GM21576 (cell line): Measurements from ENCODE around the gene ZRANB3.
"Not testable (repeated sequence)": the region's sequence is repeated elsewhere in the genome, so short reads cannot be mapped to it uniquely, and the experiment has no call there.

Source experiments
- ATAC-seq: cut with Tn5 transposase; IDR thresholded peaks from one replicate; pipeline ENCODE4 v1.9.1; 2021; ENCODE audit warnings: mild to moderate bottlenecking, moderate library complexity; ENCODE audit not compliant: unreplicated experiment

The ZRANB3 gene

DNA sequence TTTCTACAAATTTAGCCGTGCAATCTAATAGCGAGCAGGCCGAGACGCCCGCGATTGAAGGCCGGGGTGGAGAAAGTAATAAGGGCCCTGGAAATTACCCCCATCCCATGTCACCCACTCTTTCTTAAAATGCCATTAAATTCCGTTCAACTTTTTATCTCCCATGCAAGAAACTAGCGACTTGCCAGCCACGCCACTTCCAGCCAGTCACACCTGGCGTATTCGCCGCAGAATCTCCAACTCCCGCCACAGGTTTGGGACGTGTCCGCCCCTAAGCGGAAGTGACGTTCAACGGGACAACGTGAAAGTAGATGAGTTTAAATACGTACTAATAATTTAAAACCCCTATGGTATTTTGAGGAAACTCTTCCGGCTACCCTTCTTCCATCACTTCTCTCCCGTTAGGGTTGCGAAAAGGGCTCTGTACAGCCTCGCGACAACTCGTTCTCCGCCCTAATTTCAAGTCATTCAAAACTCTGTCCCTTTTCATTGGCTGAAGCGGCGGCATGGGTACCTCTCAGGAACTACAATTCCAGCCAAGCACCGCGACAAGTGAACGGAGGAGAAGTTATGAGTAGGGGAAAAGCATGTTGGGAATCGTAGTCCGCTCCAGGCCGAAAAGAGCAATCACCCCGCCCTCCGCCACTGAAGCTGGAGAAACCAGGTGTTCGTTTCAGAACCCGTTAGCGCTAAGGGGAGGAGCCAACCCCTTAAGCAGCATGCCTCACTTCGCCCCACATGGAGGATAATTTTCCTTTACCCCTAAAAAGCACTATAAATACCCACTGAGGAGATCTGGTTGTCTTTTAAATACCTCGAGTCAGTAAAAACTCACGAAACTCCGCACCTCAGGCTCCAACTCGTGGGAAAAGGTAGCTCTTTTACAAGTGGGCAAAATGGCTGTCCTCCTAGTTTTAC is at the start of gene ZRANB3:
ZRANB3 (minus strand) TSS at position 906 of the 918 bp plus-strand sequence.
- peak; percentile 68 for ATAC-seq

DNA sequence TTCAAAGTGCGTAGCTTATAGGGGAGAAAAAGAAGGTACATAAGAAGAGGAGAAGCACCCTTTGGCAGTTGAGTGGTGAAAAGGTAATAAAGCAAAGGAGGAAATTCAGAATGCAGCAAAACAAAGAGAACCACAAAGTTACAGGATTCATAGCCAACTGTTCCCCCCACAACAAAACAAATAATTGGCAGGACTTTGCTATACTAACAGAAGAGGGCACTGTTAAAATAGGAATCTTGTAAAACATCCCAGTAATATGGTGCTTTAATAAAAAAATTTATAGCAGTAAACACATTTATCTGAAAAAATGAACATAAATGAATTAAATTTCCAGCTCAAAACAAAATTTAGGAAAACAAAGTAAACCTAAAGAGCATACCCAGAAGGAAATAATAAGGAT is 42.6 kb upstream of the ZRANB3 start:
- no peak for ATAC-seq

DNA sequence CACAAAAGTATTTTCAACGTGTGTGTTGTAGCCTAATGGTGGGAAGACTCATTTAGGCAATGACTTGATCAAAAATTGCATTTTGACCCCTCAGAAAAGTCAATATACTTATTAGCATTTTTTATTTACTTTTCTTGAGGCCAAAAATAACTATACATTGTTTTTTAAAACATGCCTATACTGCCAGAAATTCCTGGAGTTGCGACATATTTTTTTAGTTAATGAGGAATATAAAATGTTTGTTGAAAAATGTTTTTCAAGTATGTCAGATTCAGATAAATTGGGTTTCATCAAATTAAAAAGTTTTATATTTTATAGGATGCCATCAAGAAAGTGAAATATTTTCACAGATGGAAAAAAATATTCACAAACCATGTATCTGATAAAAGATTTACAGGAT is 39.9 kb upstream of the ZRANB3 start:
- no peak for ATAC-seq

DNA sequence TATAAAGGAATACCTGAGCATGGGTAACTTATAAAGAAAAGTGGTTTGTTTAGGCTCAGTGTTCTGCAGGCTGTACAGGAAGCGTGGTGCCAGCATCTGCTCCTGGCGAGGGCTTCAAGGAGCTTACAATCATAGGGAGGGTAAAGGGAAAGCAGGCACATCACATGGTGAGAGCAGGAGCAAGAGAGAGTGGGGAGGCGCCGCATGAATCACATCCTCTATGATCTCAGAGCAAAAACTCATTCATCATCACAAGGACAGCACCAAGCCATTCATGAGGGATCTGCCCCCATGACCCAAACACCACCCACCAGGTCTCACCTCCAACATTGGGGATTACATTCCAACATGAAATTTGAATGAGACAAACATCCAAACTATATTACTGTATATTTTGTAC is 32.8 kb upstream of the ZRANB3 start:
- ATAC-seq: no peak

DNA sequence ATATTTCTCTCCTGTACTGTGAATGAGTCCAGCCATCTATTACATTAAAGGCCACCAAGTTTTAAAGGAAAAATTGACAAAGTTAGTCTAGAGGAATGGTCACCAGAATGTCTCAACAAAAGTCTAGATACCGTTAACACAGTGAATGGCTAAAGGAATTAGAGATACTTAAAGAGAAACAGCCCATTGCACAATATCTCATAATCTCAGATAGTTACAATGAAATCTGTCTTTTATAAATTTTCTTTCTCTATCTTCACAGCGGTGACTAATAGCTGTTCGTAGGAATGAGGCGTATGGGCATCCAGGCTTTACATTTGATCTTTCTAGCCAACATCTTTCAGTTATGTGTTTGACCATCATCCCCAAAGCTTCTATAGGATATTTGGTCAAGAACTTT is 30.9 kb upstream of the ZRANB3 start:
- ATAC-seq: no peak

DNA sequence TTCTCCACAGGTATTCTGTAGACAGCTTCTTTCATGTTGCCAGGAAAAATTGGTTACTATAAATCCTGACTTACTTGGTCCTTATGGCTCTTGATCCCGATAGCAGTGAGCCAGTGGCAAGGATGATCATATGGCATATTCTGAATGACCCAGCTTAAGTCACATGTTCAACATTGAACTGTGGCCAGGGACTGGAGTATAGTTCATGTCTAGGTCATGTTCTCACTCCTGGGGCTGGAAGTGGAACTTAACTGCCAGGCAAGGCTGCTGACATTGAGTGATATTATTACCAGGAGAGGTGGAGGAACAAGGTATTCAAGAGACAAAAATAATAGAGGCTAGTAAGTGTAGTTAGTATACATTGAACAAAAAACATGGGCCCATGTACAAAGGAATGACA is 26.5 kb upstream of the ZRANB3 start:
- no peak for ATAC-seq

DNA sequence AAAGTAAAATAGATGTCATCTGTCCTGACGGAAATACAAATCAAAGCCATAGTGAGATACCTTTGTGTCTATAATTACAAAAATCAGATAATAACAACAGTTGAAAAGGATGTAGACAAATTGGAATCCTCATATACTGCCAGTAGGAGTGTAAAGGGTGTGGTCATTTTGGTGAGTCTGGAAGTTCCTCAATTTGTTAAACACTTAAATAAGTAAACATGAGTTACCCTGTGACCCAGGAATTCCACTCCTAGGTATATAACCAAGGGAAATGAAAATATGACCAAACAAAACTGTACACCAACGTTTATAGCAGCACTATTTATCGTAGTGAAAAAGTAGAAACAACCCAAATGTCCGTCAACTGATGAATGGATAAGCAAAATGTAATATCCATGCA is 24.3 kb upstream of the ZRANB3 start:
- ATAC-seq: no peak

DNA sequence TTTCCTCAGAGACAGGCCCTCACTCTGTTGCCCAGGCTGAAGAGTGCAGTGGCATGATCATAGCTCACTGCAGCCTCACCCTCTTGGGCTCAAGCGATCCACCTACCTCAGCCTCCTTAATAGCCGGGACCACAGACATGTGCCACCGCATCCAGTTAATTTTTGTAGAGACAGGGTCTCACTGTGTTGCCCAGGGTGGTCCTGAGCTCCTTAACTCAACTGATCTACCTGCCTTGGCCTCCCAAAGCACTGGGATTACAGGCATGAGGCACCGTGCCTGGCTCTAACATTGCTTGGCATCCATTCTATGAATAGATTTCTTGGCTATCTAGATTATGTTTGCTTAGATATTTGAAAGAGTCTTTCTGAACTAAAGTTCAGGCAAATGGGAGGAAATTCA is 21.9 kb upstream of the ZRANB3 start:
- no peak for ATAC-seq

DNA sequence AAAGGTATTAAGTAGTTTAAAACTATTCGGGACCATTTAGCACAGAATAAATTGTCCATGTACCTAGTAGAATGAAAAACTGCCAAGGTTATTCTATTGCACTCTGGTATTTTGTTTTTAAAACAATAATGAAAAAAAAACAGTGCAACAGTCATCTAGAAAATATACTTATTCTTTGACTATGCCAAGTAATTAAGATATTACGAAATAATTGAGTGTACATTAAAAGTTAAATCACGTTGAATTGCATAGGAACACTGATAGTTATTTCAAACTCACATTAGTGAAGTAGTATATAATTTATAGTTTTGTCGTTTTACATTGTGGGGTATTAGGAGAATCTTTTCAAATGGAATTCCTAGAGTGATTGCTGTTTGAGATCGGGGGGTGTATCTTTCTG is 20.3 kb upstream of the ZRANB3 start:
- ATAC-seq: no peak

DNA sequence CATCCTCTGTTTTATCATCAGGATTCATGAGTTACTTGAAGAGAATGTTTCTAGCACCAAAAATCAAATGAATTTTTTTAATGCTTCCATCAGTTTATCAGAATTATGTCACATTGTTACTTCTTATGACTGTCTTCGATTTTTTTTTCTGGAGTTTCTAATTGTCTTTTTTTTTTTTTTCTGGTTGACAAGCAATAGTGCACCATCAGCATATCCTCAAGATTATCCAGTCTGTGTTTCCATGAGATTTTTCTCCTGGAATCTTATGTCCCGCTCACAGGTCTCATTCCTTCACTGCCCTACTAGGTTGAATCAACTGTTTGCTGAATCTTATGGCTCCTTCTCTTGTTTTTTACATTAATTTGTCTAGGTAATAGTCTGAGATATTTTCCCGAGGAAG is 16.3 kb upstream of the ZRANB3 start:
- no peak for ATAC-seq

DNA sequence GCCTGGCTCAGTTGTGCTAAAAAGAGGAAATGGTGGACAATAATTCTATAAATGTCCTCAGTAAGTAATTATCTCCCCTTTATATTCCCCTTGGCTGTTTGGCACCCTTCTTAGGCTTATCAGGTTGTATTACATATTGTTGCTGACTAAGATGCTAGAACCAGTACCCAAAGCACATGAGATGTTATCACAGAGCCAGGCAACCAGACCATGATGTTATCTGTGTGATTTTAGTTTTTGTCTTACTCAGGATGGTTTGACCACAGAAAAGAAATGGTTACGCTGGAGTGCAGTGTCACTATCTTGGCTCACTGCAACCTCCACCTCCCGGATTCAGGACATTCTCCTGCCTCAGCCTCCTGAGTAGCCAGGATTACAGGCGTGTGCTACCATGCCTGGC is 15.4 kb upstream of the ZRANB3 start:
- ATAC-seq: no peak

DNA sequence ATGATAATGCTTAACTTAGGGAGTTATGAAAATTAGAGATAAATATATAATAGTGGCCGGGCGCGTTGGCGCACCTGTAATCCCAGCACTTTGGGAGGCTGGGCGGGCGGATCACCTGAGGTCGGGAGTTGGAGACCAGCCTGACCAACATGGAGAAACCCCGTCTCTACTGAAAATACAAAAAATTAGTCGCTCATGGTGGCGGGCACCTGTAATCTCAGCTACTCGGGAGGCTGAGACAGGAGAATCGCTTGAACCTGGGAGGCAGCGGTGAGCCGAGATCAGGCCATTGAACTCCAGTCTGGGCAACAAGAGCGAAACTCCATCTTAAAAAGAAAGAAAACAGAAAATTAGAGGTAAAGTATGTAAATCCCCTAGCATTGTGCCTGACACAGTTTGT is 2.5 kb upstream of the ZRANB3 start:
- ATAC-seq: not testable (repeated sequence)

DNA sequence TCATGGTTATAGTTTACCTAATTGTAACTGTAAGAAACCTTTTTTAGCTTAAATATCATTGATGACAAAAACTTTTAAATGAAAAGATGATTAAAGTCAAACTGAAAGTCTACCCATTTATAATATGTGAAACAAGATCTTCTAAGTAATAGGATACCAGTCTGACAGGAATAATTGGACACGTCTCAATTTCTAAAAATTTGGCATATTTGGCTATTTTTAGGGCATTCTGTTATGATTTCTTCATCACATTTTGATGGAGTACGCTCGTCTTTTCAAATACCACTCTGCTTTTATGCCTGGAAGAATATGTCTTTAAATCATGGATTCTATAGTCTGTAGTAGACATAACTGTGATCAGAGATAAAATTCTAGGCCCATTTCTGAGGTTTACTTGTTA is 1.6 kb upstream of the ZRANB3 start:
- no peak for ATAC-seq

DNA sequence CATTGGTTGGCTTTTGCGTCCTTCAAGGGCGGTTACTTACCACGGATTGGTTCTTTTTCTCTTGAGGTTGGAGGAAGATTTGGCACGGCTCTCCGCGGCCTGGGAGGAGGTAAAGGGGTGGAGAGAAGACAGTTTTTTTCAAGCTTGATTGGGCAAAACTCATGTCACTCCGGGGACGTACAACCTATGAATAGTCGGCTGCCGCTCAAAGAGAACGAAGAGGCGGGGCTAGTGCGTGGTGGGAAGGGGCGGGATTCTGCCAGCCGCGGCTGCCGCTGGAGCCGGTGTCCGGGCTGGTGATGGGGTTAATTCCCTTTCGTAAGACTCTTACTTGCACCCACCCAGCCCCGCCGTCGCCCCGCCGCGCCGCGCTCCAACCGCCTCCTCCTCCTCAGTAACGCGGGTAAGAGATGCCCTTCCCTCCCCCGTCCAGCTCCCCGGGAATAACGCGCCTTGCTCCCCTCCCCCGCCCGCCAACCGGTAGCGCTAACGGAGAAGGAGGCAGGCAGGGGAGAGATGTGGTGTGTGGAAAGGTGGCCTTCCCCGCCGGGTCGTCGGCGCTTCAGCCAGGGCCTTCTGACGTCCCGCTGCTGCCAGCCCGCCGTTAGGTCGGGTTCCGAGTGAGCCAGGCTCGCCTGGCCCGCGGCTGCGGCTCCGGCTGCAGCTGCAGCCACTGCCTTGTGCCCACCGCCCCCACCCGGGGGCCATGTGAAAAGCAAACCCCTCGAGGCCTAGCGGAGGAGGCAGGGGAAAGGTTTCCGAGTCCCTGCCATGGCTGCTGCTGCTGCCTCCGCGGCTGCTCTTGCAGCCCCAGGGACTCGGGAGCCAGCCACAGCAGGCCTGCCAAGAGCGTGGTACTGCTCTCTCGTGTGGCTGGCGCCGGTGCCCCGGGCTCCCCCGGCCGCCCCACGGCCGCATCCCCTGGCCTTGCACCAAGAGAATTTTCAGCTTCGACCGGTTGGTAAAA is 496 bp upstream of the ZRANB3 start, which contains the start of gene R3HDM1:
R3HDM1 (plus strand) TSS at position 254 of the 967 bp plus-strand sequence. CDS start 73,362 bp downstream, outside the sequence.
- peak; percentile 78 for ATAC-seq

DNA sequence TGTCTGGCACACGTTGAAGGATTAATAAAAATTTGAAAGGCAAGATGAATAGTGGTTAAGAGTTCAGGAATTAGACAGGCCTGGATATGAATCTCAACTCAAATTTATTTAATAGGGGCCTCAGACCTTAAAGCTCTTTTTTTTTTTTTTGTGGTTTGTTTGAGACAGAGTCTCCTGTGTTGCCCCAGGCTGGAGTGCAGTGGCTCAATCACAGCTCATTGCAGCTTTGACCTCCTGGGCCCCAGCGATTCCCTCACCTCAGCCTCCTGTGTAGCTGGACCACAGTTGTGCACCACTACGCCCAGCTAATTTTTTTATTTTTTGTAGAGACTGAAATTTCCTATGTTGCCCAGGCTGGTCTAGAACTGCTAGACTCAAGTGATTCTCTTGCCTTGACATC is 3.0 kb downstream of the ZRANB3 start:
- ATAC-seq: no peak

DNA sequence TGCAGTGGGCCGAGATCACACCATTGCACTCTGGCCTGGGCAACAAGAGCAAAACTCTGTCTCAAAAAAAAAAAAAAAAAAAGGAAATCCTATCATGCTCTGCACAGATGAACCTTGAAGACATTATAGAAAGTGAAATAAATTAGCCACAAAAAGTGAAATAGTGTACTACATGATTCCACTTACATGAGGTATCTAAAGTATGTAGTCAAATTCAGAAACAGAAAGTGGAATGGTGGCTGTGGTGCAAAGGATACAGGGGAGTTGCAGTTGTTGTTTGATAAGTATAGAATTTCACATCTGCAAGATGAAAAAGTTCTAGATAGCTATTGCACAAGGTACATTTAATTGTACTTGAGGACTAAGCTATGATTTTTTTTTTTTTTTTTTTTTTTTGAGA is 5.2 kb downstream of the ZRANB3 start:
- no peak for ATAC-seq

DNA sequence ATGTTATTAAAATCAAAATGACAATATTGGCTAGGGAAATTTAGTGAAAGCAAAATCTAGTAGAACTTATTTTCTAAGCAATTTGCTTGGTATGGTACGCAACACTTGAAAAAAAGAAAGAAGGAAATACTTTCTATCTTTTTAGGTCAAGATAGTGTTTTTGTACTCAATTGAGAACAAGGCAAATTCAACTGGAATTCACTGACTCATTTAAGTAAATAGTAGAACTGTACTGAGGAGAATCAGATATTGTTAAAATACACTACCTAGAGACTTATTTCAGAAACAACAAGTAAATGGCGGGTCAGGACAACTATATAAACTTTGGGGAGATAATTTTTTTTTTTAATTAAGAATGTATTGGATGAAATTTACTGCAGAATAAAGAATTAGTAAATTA is 18.9 kb downstream of the ZRANB3 start:
- ATAC-seq: no peak

DNA sequence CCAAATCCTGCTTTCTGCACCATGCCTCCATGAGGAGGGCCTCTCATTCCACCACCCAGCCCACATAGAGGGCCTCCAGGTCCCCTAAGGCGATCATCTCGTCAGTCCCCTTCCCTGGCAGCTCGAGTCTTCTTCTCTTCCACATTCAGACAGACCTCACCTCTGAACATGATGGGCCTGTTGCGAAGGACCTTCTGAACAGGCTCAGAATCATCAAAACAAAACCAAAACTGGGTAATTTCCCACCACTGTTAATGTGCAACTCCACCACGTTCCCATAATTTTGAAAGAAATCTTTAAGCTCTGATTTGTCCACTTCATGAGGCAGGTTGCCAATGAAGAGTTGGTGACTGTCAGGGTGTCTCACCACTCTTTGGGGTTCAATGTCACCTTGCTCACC is 20.4 kb downstream of the ZRANB3 start:
- ATAC-seq: no peak

DNA sequence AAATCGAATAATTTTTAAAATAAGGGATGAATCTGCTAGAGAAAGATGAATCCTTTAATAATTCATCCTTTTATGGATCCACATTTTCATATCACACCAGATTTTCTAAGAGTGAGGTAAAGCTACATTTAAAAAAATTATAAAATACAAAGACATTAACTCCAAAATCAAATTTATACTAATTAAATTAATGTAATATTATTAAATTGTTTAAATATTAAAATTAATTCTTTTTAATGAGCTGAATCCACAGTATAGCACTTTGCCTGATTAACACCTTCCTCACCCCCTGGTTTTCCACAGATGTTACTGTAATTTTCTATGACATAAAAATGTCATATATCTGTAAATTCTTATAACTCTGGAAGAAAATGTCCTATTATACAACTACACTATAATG is 26.2 kb downstream of the ZRANB3 start:
- no peak for ATAC-seq

DNA sequence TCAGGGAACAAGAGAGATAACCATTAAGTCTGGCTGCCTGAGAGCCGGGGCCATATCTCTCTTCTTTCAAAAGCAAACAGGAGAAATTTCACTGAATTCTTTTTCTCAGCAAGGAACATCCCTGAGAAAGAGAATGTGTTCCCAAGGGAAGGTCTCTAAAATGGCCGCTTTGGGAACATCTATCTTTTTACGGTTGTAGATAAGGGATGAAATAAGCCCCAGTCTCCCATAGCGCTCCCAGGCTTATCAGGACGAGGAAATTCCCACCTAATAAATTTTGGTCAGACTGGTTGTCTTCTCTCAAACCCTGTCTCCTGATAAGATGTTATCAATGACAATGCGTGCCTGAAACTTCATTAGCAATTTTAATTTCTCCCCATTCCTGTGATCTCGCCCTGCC is 32.4 kb downstream of the ZRANB3 start:
- not testable (repeated sequence) for ATAC-seq

DNA sequence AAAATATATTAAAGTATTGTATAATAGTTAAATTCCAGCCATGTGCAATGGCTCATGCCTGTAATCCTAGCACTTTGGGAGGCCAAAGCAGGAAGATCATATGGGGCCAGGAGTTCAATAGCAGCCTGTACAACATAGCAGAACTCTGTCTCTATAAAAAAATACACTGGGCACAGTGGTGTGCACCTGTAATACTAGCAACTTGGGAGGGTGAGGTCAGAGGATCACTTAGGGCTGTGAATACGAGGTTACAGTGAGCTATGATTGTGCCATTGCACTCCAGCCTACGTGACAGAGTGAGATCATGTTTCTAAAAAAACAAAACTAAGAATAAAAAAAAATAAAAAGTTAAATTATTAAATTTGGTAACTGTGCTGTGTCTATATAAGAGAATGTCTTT is 36.1 kb downstream of the ZRANB3 start:
- ATAC-seq: no peak

DNA sequence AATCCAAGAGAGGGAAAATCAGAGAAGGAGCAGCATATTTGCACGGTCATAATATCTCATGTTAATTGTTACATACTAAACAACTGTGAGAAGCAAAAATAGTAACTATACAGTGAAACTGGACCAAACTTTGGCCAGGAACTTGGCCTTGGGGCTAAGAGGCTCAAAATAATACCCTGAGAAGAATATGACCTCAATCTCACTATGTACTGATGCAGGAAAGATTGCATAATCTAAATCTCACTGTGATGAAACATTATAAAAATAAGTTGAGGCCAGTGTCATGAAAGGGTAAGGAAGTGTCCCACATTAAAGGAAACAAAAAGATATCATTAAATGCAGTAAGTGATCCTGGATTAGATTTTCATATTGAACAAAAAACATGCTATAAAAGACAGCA is 36.5 kb downstream of the ZRANB3 start:
- ATAC-seq: no peak
